Activated CD8-positive, alpha-beta memory T cell treated with anti-CD3 and anti-CD28 coated beads for 36 hours (primary cell): ENCODE results near the gene AQP11. TPM values are rescaled to one million over a fixed set of nuclear protein-coding genes. Genes with fewer than 3 reads are reported as not detected.
"Not testable (repeated sequence)": the region's sequence is repeated elsewhere in the genome, so short reads cannot be mapped to it uniquely, and the experiment has no call there.

Experiments
- CTCF ChIA-PET: fragments of 350-600 bp; sonication (Branson Sonifier 250); formaldehyde crosslinking; loops from one replicate; lab custom pipeline; 2021; ENCODE audit warnings: antibody characterized with exemption; lab: Charles Lee
- POLR2A ChIA-PET: fragments of 350-600 bp; sonication (Branson Sonifier 250); formaldehyde crosslinking; loops from one replicate; lab custom pipeline; 2021; ENCODE audit warnings: antibody characterized with exemption; lab: Charles Lee
- total RNA-seq, 2 experiments: library from RNA; stranded (reverse); gene quantifications; one replicate each; pipeline ENCODE4 v1.2.3, GENCODE V29; 2021

AQP11 gene, protein sequence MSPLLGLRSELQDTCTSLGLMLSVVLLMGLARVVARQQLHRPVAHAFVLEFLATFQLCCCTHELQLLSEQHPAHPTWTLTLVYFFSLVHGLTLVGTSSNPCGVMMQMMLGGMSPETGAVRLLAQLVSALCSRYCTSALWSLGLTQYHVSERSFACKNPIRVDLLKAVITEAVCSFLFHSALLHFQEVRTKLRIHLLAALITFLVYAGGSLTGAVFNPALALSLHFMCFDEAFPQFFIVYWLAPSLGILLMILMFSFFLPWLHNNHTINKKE
- total RNA-seq: under 1 TPM; 0.46 to 0.55 TPM

- CTCF ChIA-PET: interaction anchor here (0.8 to 1.2 kb wide), 2 partner anchors 21 to 30 kb away, joined by 3 read pairs; no protein-coding TSS in a partner anchor
Observed at GRCh38 chr11:77589521-77590193, at the start of gene AQP11. TSS of gene AQP11 (plus strand) at chr11:77589953. CDS start at chr11:77589993, 40 bp downstream.

GRCh38 chr11:77542296-77542695 is 47.5 kb upstream of the AQP11 start:
- CTCF ChIA-PET: interaction anchor here (0.7 to 1.9 kb wide), 3 partner anchors 106 to 415 kb away, joined by 4 read pairs; no protein-coding TSS in a partner anchor
- POLR2A ChIA-PET: no interaction called here

More at GRCh38 chr11:77589521-77590193, at the start of gene AQP11:
- POLR2A ChIA-PET: interaction anchor here (0.6 to 0.8 kb wide), 3 partner anchors 17 to 69 kb away, joined by 3 to 9 read pairs (median 3); no protein-coding TSS in a partner anchor

- CTCF ChIA-PET: interaction anchor here (1.0 to 1.9 kb wide), 3 partner anchors 358 to 420 kb away, joined by 4 to 11 read pairs (median 4); no protein-coding TSS in a partner anchor
- POLR2A ChIA-PET: no interaction called here
Observed at GRCh38 chr11:77547047-77547836, 42.5 kb upstream of the AQP11 start.

DNA sequence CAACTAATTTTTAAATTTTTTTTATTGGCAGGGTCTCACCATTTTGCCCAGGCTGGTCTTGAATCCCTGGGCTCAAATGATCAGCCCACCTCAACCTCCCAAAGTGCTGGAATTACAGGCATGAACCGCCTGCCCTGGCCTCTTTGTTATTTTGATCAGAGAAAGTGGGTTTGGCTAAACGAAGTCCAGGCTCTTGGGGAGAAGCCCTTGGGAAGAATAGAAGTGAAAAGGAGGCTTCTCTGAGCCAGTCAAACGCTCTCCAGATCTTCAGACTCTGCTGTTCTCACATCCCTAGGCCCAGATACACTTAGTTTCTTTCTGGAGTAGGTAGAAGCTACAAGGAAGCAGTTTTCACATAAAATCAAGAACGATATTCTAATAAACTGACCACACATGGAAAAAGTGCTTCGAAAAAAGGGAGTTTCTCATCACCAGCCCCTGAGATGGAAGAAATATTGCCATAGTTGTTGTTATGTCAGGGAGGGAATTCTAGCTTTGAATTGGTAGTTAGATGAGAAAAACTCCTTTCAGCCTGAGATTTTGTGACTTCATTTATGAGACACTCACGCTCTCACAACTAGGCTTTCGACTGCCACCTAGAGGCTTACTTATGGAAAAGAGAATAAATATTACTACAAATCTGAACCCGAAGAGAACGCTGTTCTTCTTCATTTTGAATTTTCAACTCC is 41.7 kb upstream of the AQP11 start:
- POLR2A ChIA-PET: no interaction called here
- CTCF ChIA-PET: interaction anchor here (0.6 to 1.9 kb wide), 6 partner anchors 9 to 421 kb away, joined by 3 to 11 read pairs (median 4); no protein-coding TSS in a partner anchor

- ChIA-PET CTCF (interaction anchor here (0.8 to 1.9 kb wide), 5 partner anchors 8 to 422 kb away, joined by 3 to 11 read pairs (median 4); no protein-coding TSS in a partner anchor), POLR2A (interaction anchor here (0.6 kb wide), 1 partner anchor 320 kb away, joined by 4 read pairs; no protein-coding TSS in a partner anchor)
Observed at GRCh38 chr11:77548552-77549445, 41.0 kb upstream of the AQP11 start.

- CTCF ChIA-PET, POLR2A ChIA-PET: not testable (repeated sequence)
Observed at GRCh38 chr11:77551426-77551825, 38.3 kb upstream of the AQP11 start.

- ChIA-PET CTCF (interaction anchor here (1.2 kb wide), 1 partner anchor 9 kb away, joined by 3 read pairs; no protein-coding TSS in a partner anchor), POLR2A (no interaction called here)
Observed at GRCh38 chr11:77557553-77557952, 32.2 kb upstream of the AQP11 start.

GRCh38 chr11:77558380-77558779 is 31.4 kb upstream of the AQP11 start:
- POLR2A ChIA-PET: no interaction called here
- CTCF ChIA-PET: no interaction called here

DNA sequence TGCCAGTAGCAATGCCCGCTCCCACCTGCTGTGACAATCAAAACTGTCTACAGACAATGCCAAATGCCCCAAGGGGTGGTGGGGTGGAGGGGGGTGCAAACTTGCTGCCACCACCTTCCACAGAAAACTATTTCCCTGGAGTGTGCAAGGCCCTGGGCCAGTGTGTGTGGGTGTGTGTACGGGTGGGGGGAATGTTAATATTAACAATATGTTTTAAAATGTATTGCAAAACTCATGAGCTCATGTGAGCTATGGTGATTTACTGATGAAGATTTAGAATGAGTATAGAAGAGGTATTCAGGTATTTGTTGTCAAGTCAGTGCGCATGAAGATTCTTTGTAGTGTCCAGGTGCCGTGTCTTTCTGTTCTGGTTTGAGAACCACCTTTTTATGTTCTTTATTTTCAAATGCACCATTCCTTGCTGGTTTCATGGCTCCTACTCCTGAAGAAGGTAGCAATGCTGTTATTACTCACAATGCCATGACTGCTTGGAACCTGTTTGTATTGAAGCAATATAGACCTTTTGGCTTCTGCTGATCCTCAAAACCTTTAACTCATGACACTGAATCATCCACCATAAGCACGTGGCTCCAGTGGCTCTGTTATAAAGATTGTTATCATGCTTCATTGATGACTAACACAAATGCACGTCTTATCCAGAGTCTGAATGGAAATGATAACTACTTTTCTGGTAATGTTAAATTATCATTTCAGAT is 29.9 kb upstream of the AQP11 start:
- ChIA-PET POLR2A (no interaction called here), CTCF (no interaction called here)

- ChIA-PET CTCF (no interaction called here), POLR2A (no interaction called here)
Observed at GRCh38 chr11:77560605-77561004, 29.1 kb upstream of the AQP11 start.

DNA sequence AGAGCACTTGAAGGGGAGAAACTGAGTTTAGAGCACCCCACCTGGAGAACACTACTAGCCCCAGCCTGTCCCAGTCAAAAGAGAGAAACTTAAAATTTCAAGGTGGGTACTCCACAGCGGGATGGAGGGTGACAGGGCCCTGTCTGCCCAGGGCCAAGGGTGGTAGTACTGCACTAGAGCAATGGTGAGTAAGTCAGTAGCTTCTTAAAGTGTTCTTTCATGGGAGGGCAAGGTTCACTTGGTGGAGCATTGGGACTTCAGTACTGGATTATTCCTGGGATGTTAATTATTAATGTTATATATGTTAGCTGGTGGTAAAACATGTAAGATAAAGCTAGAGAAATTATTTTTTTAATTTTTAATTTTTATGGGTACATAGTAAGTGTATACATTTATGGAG is 28.5 kb upstream of the AQP11 start:
- CTCF ChIA-PET: no interaction called here
- POLR2A ChIA-PET: no interaction called here

DNA sequence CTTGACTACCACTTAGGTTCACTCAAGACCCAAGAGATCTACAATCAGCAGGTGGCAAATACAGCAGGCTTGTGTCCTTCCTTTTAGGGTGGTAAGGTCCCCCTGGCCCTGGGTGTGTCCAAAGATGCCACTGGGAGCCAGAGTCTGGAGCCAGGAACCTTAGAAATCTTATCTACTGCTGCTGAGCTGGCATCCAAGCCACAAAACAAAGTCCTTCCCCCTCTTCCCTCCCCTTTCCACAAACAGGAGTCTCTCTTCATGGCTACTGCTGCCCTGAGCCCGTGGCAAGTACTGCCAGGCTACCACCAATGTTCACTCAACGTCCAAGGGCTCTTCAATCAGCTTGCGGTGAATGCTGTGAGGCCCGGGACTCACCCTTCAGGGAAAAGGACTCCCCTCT is 21.4 kb upstream of the AQP11 start:
- ChIA-PET CTCF (interaction anchor here (1.2 kb wide), 1 partner anchor 20 kb away, joined by 3 read pairs; no protein-coding TSS in a partner anchor), POLR2A (no interaction called here)

DNA sequence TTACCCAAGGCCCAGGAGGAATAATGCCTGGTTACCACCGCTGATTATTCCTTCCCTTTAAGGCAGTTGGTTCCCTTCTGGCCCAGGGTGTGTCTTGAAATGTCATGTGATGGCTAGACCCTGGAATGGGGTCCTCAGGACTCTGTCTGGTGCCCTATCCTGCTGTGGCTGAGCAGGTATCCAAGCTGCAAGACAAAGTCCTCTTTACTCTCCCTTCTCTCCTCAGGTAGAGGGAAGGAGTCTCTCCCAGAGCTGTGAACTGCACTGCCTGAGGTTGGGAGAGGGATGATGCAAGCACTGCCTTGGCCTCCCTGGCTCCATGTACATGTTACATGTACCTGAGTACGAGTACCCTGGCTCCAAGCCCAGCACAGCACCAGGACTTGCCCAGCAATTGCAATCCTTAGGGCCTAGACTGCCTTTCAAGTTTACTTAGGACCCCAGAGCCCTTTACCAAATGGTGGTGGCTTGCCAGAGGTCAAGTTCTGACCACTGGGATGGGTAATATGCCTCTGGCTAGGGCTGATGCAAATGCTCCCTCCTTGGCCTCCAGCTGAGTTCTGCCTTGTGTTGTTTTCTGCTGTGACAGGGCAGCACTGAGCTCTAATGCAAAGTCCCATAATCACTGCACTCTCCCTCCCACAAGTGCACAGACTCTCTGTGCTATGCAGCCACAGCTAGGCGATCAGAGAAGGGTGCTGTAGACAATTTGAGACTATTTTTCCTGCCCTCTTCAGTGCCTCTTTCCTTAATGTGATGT is 20.7 kb upstream of the AQP11 start:
- CTCF ChIA-PET: interaction anchor here (0.7 to 1.2 kb wide), 3 partner anchors 20 to 442 kb away, joined by 3 to 4 read pairs (median 3); no protein-coding TSS in a partner anchor
- POLR2A ChIA-PET: no interaction called here

- CTCF ChIA-PET: interaction anchor here (1.0 kb wide), 1 partner anchor 382 kb away, joined by 3 read pairs; no protein-coding TSS in a partner anchor
- POLR2A ChIA-PET: no interaction called here
Observed at GRCh38 chr11:77569676-77570070, 20.1 kb upstream of the AQP11 start.

DNA sequence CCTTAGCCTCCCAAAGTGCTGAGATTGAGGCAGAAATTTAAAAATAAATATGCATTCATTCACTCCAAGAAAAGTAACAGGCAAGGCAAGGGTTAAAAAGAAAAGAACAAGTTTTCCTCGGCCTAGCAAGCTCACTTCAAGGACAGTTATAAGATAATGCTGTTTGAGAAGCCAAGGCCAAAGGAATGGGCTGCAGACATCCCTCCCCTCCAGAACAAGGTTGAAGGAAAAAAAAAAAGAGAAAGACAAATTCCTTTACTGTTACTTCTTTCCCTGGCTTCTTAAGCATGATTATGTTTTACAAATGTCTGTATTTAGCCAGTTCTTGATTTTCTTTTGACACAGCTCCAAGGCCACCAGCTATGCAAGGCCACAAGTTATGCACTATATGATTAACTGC is 18.9 kb upstream of the AQP11 start:
- POLR2A ChIA-PET: interaction anchor here (0.7 kb wide), 2 partner anchors 17 to 213 kb away, joined by 6 to 16 read pairs; no protein-coding TSS in a partner anchor
- CTCF ChIA-PET: interaction anchor here (0.7 kb wide), 1 partner anchor 43 kb away, joined by 3 read pairs; no protein-coding TSS in a partner anchor

DNA sequence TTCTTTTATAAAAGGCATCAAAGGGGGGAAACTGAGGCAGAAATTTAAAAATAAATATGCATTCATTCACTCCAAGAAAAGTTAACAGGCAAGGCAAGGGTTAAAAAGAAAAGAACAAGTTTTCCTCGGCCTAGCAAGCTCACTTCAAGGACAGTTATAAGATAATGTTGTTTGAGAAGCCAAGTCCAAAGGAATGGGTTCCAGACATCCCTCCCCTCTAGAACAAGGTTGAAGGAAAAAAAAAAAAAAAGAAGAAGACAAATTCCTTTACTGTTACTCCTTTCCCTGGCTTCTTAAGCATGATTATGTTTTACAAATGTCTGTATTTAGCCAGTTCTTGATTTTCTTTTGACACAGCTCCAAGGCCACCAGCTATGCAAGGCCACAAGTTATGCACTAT is 14.3 kb upstream of the AQP11 start:
- POLR2A ChIA-PET: not testable (repeated sequence)
- CTCF ChIA-PET: interaction anchor here (0.9 kb wide), 1 partner anchor 484 kb away, joined by 3 read pairs; no protein-coding TSS in a partner anchor
